ENCODE data around the gene LIN52.

LIN52 gene

DNA sequence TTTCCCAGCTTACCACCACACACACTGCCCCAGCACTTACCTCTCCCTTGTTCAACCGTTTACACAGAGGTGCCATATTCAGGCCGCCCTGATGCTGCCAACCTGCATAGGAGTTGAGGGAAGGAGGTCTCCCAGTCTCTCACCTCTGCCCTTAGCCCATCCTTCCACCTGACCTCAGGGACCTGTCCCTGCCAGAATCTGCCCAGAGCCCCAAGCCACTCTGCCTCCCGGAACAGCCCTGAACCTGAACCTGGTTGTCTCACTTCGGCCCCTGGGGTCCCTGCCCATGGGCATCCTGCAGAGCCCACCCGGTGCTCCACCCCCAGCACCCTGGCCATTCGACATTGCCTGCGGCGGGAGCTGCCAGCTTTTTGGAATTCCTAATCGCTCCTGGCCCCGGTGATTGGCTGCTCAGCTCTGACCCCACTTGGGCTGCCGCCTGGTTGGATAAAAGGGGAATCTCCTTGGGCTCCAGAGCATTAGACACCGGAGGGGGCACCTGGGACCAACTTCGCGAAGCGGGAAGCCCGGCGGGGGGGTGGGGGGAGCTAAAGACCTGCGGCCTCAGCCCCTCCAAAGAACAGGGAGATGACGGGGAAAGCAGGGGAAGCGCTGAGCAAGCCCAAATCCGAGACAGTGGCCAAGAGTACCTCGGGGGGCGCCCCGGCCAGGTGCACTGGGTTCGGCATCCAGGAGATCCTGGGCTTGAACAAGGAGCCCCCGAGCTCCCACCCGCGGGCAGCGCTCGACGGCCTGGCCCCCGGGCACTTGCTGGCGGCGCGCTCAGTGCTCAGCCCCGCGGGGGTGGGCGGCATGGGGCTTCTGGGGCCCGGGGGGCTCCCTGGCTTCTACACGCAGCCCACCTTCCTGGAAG lies 154.5 kb downstream of the LIN52 start, which contains the start of gene VSX2:
TSS of gene VSX2 (plus strand) at position 476 of the 874 bp plus-strand sequence. CDS start at position 589, 113 bp downstream.
- no peak for DNase-seq

DNA sequence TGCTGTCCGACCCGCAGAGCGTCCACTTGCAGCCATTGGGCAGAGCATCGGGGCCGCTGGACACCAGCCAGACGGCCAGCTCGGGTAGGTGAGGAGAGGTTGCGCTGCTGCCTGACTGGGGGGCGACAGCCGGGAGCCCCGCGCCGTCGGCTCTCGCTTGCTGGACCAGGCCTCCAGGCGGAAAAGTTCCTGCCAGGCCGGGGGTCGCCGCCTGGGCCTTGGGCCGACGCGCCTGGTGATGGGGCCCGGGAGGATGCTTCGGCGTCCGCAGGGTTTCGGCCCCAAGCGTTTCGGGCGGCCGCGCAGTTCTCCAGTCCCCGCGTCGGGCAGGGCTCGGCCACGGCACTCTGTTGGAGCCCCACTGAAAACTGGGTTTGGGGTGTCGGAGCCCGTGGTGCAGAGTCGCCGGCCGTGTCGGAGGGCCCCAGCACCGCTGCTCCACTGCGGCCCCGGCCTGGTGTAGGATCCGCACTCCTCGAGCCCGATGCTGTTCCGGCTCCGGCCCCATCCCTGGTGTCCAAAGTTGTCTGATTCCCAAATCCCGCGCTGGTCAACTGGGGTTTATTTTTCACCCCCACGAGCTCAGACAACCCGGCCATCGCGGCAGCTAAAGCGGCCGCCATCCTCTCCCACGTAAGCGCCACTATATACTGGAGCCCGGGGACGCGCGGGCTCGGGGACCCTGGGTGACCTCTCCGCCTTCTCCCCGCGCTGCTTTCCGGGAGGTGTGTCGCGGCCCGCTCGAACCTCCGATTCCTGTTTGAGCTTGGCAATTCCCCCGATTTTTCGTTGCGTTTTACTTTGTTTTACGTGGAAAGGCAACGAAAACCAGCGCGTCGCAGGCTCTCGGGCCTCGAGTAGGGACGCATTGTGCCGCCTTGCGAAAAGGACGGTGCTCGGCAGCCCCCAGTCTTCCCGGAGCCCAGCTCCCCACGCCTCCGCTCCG lies 155.4 kb downstream of the LIN52 start:
- DNase-seq: no peak

DNA sequence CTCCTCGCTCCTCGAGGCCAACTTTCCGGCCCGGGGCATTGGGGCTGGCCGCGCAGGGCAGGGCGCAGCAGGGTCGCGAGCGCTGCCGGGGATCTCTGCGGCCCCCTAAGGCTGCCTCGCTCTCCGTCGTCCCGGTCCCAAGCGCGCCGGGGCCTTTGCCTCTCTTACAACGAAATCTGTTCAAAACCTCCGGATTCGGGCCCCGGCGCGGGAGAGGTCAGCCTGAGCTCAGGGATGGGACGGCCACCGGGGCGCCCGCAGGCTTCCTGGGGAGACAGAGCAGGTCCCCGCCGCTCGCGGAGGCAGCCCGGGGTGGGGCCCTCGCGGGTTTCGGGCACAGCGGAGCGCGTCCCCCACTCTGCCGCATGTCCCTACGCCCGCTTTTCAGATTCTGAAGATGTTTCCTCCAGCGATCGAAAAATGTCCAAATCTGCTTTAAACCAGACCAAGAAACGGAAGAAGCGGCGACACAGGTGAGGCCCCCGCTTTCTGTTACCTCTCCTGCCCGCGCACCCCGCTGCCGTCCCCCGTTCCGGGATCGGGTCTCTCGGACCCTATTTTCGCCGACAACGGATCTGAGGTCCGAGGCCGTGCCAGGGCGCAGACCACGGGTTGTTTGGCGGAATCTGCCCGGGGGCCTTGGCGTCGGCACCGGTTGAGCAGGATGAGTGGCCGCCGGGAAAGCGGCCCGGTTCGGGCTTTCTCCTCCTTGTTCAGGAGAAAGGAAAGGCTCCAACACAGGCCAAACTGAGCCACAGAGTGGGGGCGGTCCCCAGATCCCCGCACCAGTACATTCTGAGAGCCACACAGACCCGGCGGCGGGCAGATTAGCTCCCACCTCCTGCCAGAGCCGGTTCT lies 156.3 kb downstream of the LIN52 start:
- DNase-seq: no peak

DNA sequence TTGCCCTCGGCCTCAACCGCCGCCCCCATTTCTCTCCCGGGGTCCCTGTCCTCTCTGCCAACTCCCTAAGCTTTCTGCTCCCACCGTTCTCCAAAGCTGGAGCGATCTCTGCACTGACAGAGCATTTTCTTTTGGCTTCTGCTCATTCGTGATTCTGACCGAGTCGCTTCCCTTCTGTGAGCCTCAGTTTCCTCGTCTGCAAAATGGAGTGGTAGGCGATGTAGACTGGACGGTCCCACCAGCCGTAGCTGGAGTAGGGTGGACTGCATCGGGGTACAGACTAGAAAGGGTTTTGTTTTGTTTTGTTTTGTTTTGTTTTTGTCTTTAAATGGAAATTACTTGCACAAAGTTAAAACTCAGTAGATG lies 156.9 kb downstream of the LIN52 start:
- DNase-seq: no peak

DNA sequence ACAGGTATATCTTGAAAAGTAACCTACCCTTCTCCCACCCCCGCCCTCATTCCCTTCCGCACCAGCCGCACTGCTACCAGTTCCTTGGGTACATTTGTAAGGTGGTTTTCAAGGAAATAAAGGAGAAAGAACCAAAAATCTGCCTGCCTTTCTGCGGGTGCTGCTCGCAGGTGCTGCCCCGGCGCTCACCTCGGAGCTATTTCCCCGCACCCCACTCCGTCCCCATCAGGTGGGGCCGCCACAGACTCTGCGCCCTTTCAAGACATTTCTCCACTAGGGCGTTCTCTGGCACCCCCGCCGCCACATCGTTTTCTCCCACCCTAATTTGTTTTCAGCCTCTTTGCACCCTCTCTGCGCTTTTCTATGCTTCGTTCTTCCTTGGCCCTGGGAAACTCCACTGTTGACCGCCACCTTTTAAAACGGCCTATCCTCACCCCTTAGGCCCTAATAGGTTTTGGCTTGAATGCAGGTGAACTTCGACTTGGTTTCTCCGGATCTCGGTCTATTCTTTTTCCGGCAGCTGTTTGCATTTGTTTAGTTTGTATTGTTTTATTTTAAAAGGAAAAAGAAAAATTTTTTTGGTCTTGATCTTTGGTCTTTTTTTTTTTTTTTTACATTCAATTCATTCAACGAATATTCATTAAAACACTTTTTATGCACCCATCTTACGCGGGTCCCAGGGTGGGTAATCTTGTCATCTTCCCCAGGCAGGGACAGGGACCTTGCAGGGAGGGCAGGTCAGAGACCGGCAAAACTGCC lies 157.4 kb downstream of the LIN52 start:
- DNase-seq: no peak

DNA sequence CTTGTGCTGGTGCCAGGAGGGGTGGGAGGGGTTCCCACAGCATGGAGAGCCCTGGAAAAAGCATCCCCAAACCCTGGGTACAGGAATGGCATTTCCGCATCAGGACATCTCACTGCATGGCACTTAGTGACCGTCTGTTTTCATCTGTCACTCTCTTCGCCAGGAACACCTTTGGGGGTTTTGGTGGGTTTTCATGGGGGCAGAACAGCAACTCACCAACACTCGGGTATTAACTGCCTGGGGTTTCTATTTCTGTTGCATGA lies 158.0 kb downstream of the LIN52 start:
- no peak for DNase-seq

DNA sequence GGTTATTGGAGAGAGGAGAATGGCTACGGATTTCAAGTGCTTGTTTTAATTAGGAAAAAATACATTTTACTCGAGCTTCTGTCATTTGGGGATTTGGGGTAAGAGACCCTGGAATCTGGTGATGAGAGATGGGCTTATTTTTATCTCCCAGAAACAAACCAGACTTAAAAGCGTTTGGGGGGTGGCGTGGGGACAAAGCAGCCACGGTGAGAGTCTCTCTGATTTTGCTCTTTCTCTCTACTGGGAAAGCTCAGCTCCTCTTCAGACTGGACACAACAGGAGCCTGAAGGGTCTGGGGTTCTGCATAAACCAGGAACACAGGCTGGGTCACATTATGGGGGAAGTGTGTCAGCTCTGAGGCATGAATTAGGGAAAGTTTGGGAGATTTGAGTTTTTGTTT lies 158.3 kb downstream of the LIN52 start:
- no peak for DNase-seq

DNA sequence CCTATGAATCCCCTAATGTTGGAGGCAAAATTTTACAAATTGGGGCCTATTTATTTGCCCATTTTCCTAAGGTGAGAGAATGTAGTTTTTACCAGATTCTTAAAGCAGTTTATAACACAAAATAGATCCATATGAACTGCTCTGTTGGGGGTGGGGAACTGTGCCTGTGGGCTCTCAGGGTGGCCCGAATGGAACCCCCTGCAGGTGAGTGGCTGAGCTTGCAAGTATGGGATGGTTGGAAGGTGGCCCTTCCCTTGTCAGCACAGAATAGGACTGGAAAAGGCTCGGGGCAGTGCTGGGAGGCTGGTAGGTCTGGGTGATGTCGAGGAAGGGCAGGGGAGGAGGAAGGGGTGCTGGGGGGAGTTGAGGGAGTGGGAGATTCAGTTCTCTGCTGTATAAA lies 159.4 kb downstream of the LIN52 start:
- DNase-seq: no peak

DNA sequence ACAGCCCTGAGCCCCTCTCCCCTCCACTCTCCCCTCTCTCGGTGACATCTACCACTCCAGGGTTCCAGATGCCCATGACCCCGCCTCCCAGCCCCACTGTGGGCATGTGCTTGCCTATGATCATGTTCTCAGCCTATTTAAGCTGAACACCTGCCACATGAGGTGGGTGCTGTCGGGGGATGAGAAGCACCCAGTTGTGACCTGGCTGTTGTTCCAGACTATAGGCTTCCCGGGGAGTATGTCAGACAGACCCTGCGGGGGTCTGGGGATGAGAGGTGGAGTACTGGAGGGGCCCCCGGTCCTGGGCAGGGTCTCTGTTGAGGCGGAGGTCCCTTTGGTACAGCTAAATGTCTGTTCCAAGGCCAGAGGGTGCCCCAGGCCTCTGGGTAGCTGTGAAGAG lies 160.5 kb downstream of the LIN52 start:
- no peak for DNase-seq

DNA sequence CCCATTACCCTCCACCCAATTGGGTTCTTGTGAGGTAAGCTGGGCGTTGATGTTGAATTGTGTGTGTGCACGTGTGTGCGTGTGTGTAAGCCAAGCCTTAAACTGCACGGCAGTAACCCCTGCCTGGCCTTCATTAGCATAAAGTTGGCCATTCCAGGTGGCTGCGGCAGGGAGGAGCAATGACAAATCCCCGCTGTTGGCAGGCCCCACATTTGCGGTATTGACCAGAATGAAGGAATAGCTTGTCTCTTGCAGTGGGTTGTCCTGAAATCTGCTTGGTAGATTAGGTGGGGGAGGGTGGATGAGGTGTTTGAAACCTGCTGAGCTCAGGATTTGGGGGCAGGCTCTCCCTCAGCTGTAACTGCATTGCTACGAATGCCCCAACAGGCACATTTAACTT lies 161.8 kb downstream of the LIN52 start:
- no peak for DNase-seq

DNA sequence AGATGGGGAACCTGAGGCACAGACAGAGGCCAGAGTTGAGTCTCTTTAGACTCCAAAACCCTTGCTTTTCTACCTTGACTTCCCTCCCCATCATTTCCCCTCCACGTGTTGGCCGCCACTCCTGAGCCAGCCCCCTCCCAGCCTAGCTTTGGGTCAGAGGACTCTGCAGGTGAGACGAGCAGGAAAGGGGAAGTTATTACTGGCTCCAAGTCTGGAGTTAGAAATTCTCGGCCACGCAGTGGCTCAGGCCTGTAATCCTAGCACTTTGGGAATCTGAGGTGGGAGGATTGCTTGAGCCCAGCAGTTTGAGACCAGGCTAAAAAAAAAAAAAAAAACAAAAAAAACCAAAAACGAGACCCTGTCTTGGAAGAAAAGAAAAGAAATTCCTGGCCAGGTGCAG lies 163.3 kb downstream of the LIN52 start:
- DNase-seq: no peak

DNA sequence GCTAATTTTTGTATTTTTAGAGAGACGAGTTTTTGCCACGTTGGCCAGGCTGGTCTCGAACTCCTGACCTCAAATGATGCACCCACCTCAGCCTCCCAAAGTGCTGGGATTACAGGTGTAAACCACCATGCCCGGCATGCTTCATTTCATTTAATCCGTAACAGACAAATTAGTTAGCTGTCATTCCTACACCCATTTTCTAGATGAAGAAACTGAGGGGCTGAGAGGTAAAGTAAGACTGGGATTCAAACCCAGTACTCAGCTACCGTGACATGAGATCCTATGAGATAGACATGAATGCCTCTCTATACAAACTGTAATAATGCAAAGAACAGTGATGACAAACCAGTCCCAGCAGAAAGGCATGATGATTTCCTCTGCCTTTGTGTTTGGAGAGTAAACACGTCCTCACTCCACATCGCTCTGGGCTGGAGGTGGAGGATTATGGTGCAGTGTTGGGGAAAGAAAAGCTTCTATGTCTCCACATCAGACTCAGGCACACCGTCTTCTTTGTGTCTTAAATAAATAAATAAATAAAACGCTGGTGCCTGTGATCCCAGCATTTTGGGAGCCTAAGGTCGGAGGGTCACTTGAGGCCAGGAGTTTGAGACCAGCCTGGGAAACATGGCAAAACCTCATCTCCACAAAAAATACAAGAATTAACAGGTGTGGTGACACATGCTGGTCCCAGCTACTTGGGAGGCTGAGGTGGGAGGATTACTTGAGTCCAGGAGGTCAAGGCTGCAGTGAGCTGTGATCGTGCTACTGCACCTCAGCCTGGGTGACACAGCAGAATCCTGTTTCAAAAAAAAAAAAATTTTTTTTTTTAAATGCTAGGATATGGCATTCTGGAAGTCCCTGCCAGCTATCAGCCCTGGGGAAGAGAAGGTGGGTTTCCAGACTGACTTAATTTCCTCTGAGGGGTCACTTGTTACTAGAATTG lies 164.9 kb downstream of the LIN52 start:
- no peak for DNase-seq

Measured in DMS 273 treated with DMSO at 0.1 percent for 48 hours (cell line).